Inferior parietal cortex (tissue), 1 donor: ENCODE results near the gene ATXN2.
"Not testable (repeated sequence)": the region's sequence is repeated elsewhere in the genome, so short reads cannot be mapped to it uniquely, and the experiment has no call there.

Experiments
- DNase-seq: peaks from one replicate; pipeline ENCODE4 v3.0.0-alpha.2; 2016; ENCODE audit errors: extremely low spot score

ATXN2 gene

GRCh38 chr12:111417290-111417689, 181.8 kb downstream of the ATXN2 start:
- no peak for DNase-seq

DNA sequence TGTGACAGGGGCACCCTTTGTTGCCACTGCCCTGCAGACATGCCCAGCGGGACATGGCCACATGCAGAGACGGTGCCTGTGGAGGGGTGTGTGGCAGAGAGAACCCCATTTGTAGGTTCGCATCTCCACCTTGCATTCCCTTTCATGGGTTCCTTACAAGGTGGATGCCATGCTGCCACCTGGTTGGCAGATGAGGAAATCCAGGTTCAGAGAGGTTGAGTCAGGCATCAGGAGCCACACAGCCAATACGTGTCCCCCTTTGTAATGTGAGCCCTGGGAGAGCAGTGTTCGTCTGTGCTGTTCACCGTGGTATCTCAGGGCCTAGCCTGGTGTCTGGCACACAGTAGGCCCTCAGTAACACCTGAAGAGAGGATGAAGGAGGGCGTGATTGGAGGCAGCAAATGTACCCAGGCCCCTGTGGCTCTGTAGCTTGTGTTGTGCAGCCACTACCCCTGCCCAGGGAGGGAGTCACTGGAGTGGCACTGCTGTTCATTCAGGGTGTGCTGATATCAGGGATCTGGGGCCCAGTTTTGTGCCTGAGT, 184.3 kb downstream of the ATXN2 start:
- no peak for DNase-seq

DNA sequence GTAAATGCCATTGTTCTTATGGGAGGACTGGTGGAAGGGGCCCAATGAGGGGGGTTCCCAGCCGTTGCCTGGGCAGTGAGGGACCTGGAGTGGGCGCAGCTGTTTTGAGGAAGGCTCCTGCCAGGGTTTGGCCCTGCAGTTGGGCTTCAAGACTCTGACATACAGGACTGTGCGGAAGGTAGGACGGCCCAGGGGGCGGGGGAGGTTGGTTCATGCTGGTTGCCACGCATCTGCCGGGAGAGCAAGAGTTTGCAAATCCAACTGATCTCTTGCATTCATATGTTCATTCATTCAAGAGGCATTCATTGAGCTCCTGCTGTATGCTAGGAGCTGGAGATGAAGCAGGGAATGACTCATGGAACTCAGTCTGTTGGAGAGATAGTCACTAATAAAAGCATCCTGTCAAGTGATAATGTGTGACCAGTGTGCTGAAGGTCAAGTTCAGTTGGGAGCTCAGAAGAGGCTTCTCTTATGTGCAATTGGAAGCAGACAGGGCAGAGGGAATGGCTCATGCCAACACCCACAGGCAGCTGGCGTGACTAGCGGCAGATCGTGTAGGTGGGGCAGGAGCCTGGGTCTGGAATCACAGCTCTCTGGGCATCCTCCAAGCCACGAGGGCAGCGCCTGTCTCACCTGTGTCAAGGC, 185.6 kb downstream of the ATXN2 start:
- no peak for DNase-seq

DNA sequence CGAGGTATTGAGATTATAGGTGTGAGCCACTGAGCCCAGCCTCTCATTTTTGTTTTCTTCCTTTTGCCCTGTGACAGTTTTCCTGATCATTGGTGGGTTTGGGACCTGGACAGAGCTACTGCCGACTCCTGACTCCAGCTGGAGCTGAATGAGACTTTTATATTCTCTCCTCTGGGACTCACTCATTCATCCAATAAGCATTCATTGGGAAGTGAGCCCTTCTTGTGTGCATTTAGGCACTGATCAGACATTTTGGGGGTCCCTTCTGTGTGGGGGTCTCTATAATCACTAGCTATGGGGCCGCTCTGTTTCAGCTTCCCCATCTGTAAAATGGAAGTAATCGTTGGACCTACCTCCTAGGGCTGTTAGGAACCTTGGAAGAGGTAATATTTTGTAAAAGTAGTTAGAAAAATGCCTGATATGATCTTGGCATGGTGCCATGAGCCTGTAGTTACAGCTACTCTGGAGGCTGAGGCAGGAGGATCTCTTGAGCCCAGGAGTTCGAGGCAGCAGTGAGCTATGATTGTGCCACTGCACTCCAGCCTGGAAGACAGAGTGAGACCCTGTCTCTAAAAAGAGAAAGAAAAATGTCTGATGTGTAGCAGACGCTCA, 186.2 kb downstream of the ATXN2 start:
- no peak for DNase-seq

- no peak for DNase-seq
Observed at GRCh38 chr12:111412007-111412829, 186.9 kb downstream of the ATXN2 start.

GRCh38 chr12:111411185-111411764, 187.8 kb downstream of the ATXN2 start:
- DNase-seq = no peak

- no peak for DNase-seq
Observed at GRCh38 chr12:111410431-111411184, 188.5 kb downstream of the ATXN2 start.

- no peak for DNase-seq
Observed at GRCh38 chr12:111409780-111410430, 189.2 kb downstream of the ATXN2 start.

GRCh38 chr12:111409403-111409779, 189.7 kb downstream of the ATXN2 start:
- DNase-seq = no peak

GRCh38 chr12:111408686-111409402, 190.3 kb downstream of the ATXN2 start:
- DNase-seq = no peak

DNA sequence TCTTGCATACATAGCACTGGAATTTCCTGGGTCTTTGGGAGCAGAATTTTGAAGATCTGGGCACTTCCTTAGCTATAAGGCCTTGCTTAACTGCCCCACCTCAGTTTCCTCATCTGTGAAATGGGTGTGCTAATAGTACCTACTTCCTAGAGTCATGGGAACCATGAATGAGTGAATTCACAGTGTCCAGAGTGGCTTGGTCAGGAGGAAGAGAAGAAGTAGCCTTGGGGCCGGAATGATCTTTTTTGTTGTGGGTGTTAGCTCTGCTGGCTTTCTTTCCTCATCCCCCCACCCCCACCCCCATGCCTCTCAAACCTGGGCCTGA, 191.0 kb downstream of the ATXN2 start:
- no peak for DNase-seq

GRCh38 chr12:111407377-111408115, 191.6 kb downstream of the ATXN2 start:
- DNase-seq = no peak

DNA sequence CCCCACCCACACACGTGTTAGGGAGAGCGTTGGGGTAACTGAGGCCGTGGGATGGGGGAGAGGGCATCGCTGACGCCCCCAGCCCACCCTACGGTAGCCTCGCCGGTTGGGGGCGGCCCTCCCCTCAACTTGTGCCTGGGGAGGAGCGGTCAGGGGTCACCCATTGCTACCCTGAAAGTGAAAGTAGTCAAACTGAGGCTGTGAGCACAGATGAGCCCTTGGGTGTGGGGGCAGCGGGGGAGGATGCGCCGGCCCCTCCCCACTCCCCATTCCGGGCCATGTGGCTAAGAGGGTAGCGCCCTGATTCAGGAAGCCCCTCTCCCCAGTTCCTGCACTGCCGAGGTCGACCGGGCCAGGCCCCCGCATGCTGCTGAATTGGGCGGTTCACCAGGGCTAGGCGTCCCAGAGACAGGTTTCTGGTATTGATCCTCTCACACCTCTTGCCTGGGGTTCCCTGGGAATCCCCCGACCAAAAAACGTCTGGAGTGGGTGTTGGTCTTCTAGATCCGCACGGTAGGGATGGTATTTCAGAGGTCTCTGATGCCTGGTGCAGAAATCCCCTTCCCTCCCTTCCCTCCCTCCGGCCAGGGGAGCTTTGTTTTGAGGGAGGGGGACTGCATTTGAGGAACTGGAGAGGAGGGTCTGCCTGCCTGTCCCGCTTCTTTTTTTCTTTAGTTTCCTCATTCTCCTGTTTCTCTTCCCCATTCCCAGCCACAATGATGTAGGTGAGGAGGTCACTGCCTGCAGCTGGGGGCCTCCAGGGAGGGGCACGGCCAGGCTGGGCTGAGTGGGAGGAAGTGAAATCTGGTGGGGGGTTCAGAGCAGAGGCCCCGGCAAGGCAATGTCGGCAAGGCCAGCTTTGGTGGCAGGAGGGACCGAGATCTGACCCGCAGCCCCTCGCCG, 192.4 kb downstream of the ATXN2 start:
- no peak for DNase-seq

DNA sequence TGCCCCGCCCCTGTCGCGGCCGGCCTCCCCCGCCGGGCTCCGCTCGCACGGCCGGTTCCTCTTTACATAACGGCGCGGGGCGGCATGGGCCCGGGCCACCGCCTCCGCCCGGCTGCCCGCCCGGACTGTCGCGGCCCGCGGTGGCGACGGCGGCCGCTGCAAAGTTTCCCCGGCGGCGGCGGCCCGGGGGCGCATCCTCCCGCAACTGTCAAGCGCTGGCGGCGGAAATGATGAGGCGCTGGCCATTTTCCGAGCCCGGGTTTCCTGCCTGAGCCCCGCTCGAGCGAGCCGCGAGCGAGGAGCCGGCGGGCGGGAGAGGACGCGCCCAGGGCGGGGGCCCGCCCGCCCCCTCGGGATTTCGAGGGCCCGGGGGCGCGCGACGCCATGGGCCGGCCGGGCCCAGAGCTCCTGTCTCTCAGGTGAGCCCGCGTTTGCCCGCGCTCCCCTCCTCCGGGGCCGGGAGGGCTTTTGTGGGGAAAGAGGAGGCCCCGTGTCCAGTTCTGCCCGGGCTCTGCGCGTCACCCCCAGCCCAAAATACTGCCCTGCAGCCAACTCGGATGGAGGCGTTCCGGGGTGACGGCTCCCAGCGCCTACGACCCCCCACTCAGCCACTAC, 193.1 kb downstream of the ATXN2 start, which contains the start of gene SH2B3:
Gene SH2B3 (plus strand): TSS at position 65 of the 615 bp plus-strand sequence. CDS start 12,223 bp downstream, outside the sequence.
- DNase-seq = no peak

GRCh38 chr12:111405149-111405858, 193.8 kb downstream of the ATXN2 start:
- DNase-seq = peak; percentile 81

GRCh38 chr12:111404362-111405148, 194.6 kb downstream of the ATXN2 start:
- DNase-seq = no peak

GRCh38 chr12:111402490-111402824, 196.7 kb downstream of the ATXN2 start:
- not testable (repeated sequence) for DNase-seq
